CD4-positive, alpha-beta T cell (primary cell): ENCODE measurements around the gene HCN1. TPM values are rescaled to one million over a fixed set of nuclear protein-coding genes. Genes with fewer than 3 reads are reported as not detected.

ENCODE experiments used
- ATAC-seq: fragments of 200-7000 bp; cut with Tn5 transposase; one replicate; pipeline ENCODE4 v1.10.0; 2022; ENCODE audit warnings: mild to moderate bottlenecking; ENCODE audit not compliant: poor library complexity
- CTCF ChIA-PET: fragments of 350-600 bp; sonication (Branson Sonifier 250); formaldehyde crosslinking; loops from one replicate; lab custom pipeline; 2021; ENCODE audit warnings: antibody characterized with exemption, inconsistent platforms; lab: Charles Lee
- POLR2A ChIA-PET: fragments of 350-600 bp; sonication (Branson Sonifier 250); formaldehyde crosslinking; loops from one replicate; lab custom pipeline; 2021; ENCODE audit warnings: antibody characterized with exemption, inconsistent platforms; lab: Charles Lee
- DNase-seq, 14 experiments: peaks; one replicate each; pipeline ENCODE4 v3.0.0-alpha.2; 2013 to 2020; ENCODE audit warnings: mixed read lengths in 2 of 14
- H3K27ac ChIP-seq, 2 donors: one replicate each; pipeline versions ENCODE4 v1.5.1 to v1.7.0; 2013; ENCODE audit warnings: low read length in 2 of 2, low read depth in 1 of 2, mild to moderate bottlenecking in 1 of 2
- H3K27me3 ChIP-seq, 2 experiments: 1 replicate in 1 of 2; 2 replicates in 1 of 2; pipeline versions ENCODE4 v1.6.1 to v1.7.0; 2013; ENCODE audit warnings: low read length in 2 of 2, control low read depth in 1 of 2, mild to moderate bottlenecking in 1 of 2, moderate library complexity in 1 of 2; ENCODE audit not compliant: insufficient read depth in 2 of 2, control insufficient read depth in 1 of 2
- H3K36me3 ChIP-seq: one replicate; pipeline ENCODE4 v1.6.1; 2013; ENCODE audit warnings: low read length, control low read depth; ENCODE audit not compliant: insufficient read depth
- H3K4me1 ChIP-seq: one replicate; pipeline ENCODE4 v1.6.1; 2013; ENCODE audit warnings: low read length, control low read depth; ENCODE audit not compliant: insufficient read depth
- H3K4me3 ChIP-seq: one replicate; pipeline ENCODE4 v1.5.1; 2013; ENCODE audit warnings: mild to moderate bottlenecking, low read length, moderate library complexity
- H3K9me3 ChIP-seq, 2 experiments: 1 replicate in 1 of 2; 2 replicates in 1 of 2; pipeline versions ENCODE4 v1.6.1 to v1.7.0; 2013; ENCODE audit warnings: low read length in 2 of 2, mild to moderate bottlenecking in 2 of 2, control low read depth in 1 of 2, moderate library complexity in 1 of 2; ENCODE audit not compliant: control insufficient read depth in 1 of 2, insufficient read depth in 1 of 2
- H3K27ac Mint-ChIP-seq: one replicate; pipeline ENCODE4 v1.8.0; 2020; ENCODE audit warnings: mixed read lengths
- H3K27me3 Mint-ChIP-seq: one replicate; pipeline ENCODE4 v1.8.0; 2021; ENCODE audit warnings: mixed read lengths
- H3K36me3 Mint-ChIP-seq: one replicate; pipeline ENCODE4 v1.8.0; 2021; ENCODE audit warnings: low read depth, mixed read lengths
- H3K4me1 Mint-ChIP-seq: one replicate; pipeline ENCODE4 v1.8.0; 2021; ENCODE audit warnings: low read depth, mixed read lengths
- H3K4me3 Mint-ChIP-seq: one replicate; pipeline ENCODE4 v1.8.0; 2020; ENCODE audit warnings: mild to moderate bottlenecking, mixed read lengths
- H3K9me3 Mint-ChIP-seq: one replicate; pipeline ENCODE4 v1.8.0; 2020; ENCODE audit warnings: mixed read lengths
- CTCF ChIP-seq: fragments of 200-600 bp; IDR thresholded peaks from one replicate; pipeline ENCODE4 v1.8.0; 2022; ENCODE audit warnings: antibody characterized with exemption, mild to moderate bottlenecking
- intact Hi-C, 2 experiments: fragments of 100-400 bp; cut with DNase I in 1 of 2; cut with micrococcal nuclease in 1 of 2; formaldehyde crosslinking; loops; one replicate each; pipeline versions ENCODE4 v1.15.1 to v1.9.0; 2023 to 2025; cut with DNase I, micrococcal nuclease
- total RNA-seq, 174 experiments: library from RNA in 2 of 174; stranded (reverse) in 2 of 174; gene quantifications; one replicate each; pipeline ENCODE4 v1.2.3 and lab custom pipeline; 2021 to 2026

Gene HCN1
- total RNA-seq, 2 experiments from 2014 or later = not detected

- no peaks in the 10 kb centered on the region for H3K9me3 ChIP-seq
- DNase-seq = no peak
- no peak overlapping the region for H3K4me3 ChIP-seq
- Mint-ChIP-seq H3K4me1 (no peaks in the 10 kb centered on the region), H3K36me3 (no peaks in the 10 kb centered on the region), H3K4me3 (no peak overlapping the region), H3K27me3 (no peaks in the 10 kb centered on the region), H3K9me3 (peaks cover 2% of the 10 kb centered on the region), H3K27ac (no peak overlapping the region)
- POLR2A ChIA-PET = no interaction called here
- intact Hi-C loops = no loop called here
- H3K27me3 ChIP-seq = no peaks in the 10 kb centered on the region
- H3K27ac ChIP-seq = no peak overlapping the region
- CTCF ChIA-PET = no interaction called here
- H3K4me1 ChIP-seq = no peaks in the 10 kb centered on the region
- no peak for TF ChIP-seq CTCF
- ATAC-seq = no peak
- no peaks in the 10 kb centered on the region for H3K36me3 ChIP-seq
Observed at GRCh38 chr5:45521067-45521466, 175.1 kb downstream of the HCN1 start.

GRCh38 chr5:45512521-45512920 is 183.7 kb downstream of the HCN1 start:
- H3K27me3 Mint-ChIP-seq = no peaks in the 10 kb centered on the region

GRCh38 chr5:45509371-45509770 is 186.8 kb downstream of the HCN1 start:
- peaks cover 4% of the 10 kb centered on the region for H3K9me3 Mint-ChIP-seq
- no peak for TF ChIP-seq CTCF
- no peaks in the 10 kb centered on the region for H3K27me3 Mint-ChIP-seq
- no peak for DNase-seq
- Histone ChIP-seq H3K27ac (no peak overlapping the region), H3K4me1 (no peaks in the 10 kb centered on the region), H3K9me3 (no peaks in the 10 kb centered on the region), H3K36me3 (no peaks in the 10 kb centered on the region), H3K4me3 (no peak overlapping the region), H3K27me3 (no peaks in the 10 kb centered on the region)
- no peak overlapping the region for H3K27ac Mint-ChIP-seq
- no peaks in the 10 kb centered on the region for H3K4me1 Mint-ChIP-seq
- CTCF ChIA-PET = no interaction called here
- no peaks in the 10 kb centered on the region for H3K36me3 Mint-ChIP-seq
- intact Hi-C loops = no loop called here
- no peak overlapping the region for H3K4me3 Mint-ChIP-seq
- POLR2A ChIA-PET = no interaction called here
- ATAC-seq = no peak

More at GRCh38 chr5:45512521-45512920, 183.7 kb downstream of the HCN1 start:
- H3K4me1 ChIP-seq = no peaks in the 10 kb centered on the region
- no peak overlapping the region for H3K4me3 ChIP-seq
- Mint-ChIP-seq H3K9me3 (peaks cover 7% of the 10 kb centered on the region), H3K36me3 (no peaks in the 10 kb centered on the region), H3K4me1 (no peaks in the 10 kb centered on the region), H3K27ac (no peak overlapping the region), H3K4me3 (no peak overlapping the region)
- H3K27me3 ChIP-seq = no peaks in the 10 kb centered on the region
- H3K36me3 ChIP-seq = no peaks in the 10 kb centered on the region
- H3K9me3 ChIP-seq = no peaks in the 10 kb centered on the region
- POLR2A ChIA-PET = no interaction called here
- intact Hi-C loops = no loop called here
- no peak for ATAC-seq
- no peak for TF ChIP-seq CTCF
- DNase-seq = no peak
- H3K27ac ChIP-seq = no peak overlapping the region
- CTCF ChIA-PET = no interaction called here
